Measurements from ENCODE around the gene DNAJB2. TPM values are rescaled to one million over a fixed set of nuclear protein-coding genes. Genes with fewer than 3 reads are reported as not detected.

The DNAJB2 gene
- polyA plus RNA-seq, 3 donors, result 1.7 to 55.4 (median 1.9) TPM

GRCh38 chr2:219245899-219246230 is 33.3 kb upstream of the DNAJB2 start:
- DNase-seq, result no peak
- H3K4me2 ChIP-seq (replicated peaks; ENCODE audit: extremely low read depth, low read length, poor library complexity, severe bottlenecking), result peak overlapping the region; percentile 83
- peaks cover 24 to 38% of the 10 kb centered on the region in 2 donors for H3K36me3 Mint-ChIP-seq
- peaks cover 73% of the 10 kb centered on the region for H3K4me1 Mint-ChIP-seq
- no peaks in the 10 kb centered on the region for H3K9me3 ChIP-seq (replicated peaks in 1 of 2; ENCODE audit: control insufficient read depth in 1 of 2, insufficient read depth in 1 of 2, low read length in 2 of 2)
- peak overlapping the region; percentile 87 for H2AFZ ChIP-seq (ENCODE audit: insufficient read depth, low read depth, low read length, poor library complexity, severe bottlenecking)
- no peaks in the 10 kb centered on the region for H3K27me3 ChIP-seq (ENCODE audit: control insufficient read depth in 2 of 2, insufficient read depth in 2 of 2, low read length in 2 of 2)
- H3K79me2 ChIP-seq (ENCODE audit: insufficient read depth, low read length), result peaks cover 55% of the 10 kb centered on the region
- H3K27me3 Mint-ChIP-seq (ENCODE audit: low read depth in 3 of 3), result peaks cover 0 to 4% (median 1%) of the 10 kb centered on the region in 3 donors
- peak overlapping the region; percentile 57 to 83 (median 66) for H3K4me3 ChIP-seq (replicated peaks in 1 of 3; ENCODE audit: low read depth in 2 of 3, low read length in 3 of 3)
- H3K27ac ChIP-seq (ENCODE audit: low read depth in 1 of 2, low read length in 2 of 2), result peak overlapping the region; percentile 72 to 89
- no peak for TF ChIP-seq CTCF (IDR thresholded peaks at IDR 0.05)
- peak overlapping the region; percentile 79 for H3K9ac ChIP-seq (ENCODE audit: insufficient read depth, low read length, poor library complexity, severe bottlenecking)
- H3K9me3 Mint-ChIP-seq, result no peaks in the 10 kb centered on the region
- H3K36me3 ChIP-seq (replicated peaks in 1 of 2; ENCODE audit: control insufficient read depth in 1 of 2, insufficient read depth in 2 of 2, low read length in 2 of 2), result peaks cover 14 to 27% of the 10 kb centered on the region in 2 donors
- intact Hi-C loops (cut with micrococcal nuclease), result loop anchor here in 1 of 2 donors (1.0 kb wide), 1 partner anchor 68 kb away; the partner anchor contains the start of gene RETREG2
- 9% methylated on average over 5 of the region's 10 CpGs for WGBS (ENCODE audit: insufficient coverage)
- peak overlapping the region; percentile 92 to 97 (median 96) for H3K27ac Mint-ChIP-seq
- H3K4me3 Mint-ChIP-seq, result peak overlapping the region; percentile 83 to 90
- peaks cover 12% of the 10 kb centered on the region for H4K20me1 ChIP-seq (ENCODE audit: insufficient read depth, low read length)
- H3K4me1 ChIP-seq (ENCODE audit: control insufficient read depth in 1 of 2, insufficient read depth in 2 of 2, low read length in 2 of 2), result peaks cover 74 to 76% of the 10 kb centered on the region in 2 donors

- peak overlapping the region; percentile 49 to 92 (median 71) for H3K27ac Mint-ChIP-seq
- Histone ChIP-seq H4K20me1 (ENCODE audit: insufficient read depth, low read length) (peaks cover 19% of the 10 kb centered on the region), H3K36me3 (replicated peaks in 1 of 2; ENCODE audit: control insufficient read depth in 1 of 2, insufficient read depth in 2 of 2, low read length in 2 of 2) (peaks cover 19 to 34% of the 10 kb centered on the region in 2 donors), H3K4me1 (ENCODE audit: control insufficient read depth in 1 of 2, insufficient read depth in 2 of 2, low read length in 2 of 2) (peaks cover 81 to 83% of the 10 kb centered on the region in 2 donors), H3K9me3 (replicated peaks in 1 of 2; ENCODE audit: control insufficient read depth in 1 of 2, insufficient read depth in 1 of 2, low read length in 2 of 2) (no peaks in the 10 kb centered on the region), H3K27ac (ENCODE audit: low read depth in 1 of 2, low read length in 2 of 2) (peak overlapping the region in 1 of 2 donors; percentile 90), H3K79me2 (ENCODE audit: insufficient read depth, low read length) (peaks cover 62% of the 10 kb centered on the region), H2AFZ (ENCODE audit: insufficient read depth, low read depth, low read length, poor library complexity, severe bottlenecking) (no peak overlapping the region), H3K4me3 (replicated peaks in 1 of 3; ENCODE audit: low read depth in 2 of 3, low read length in 3 of 3) (peak overlapping the region in 1 of 3 experiments; percentile 83), H3K9ac (ENCODE audit: insufficient read depth, low read length, poor library complexity, severe bottlenecking) (no peak overlapping the region), H3K4me2 (replicated peaks; ENCODE audit: extremely low read depth, low read length, poor library complexity, severe bottlenecking) (peak overlapping the region; percentile 83), H3K27me3 (ENCODE audit: control insufficient read depth in 2 of 2, insufficient read depth in 2 of 2, low read length in 2 of 2) (no peaks in the 10 kb centered on the region)
- intact Hi-C loops (cut with micrococcal nuclease), result no loop called here
- 100% methylated on average over 5 of the region's 10 CpGs for WGBS (ENCODE audit: insufficient coverage)
- peaks cover 80% of the 10 kb centered on the region for H3K4me1 Mint-ChIP-seq
- peaks cover 29 to 45% of the 10 kb centered on the region in 2 donors for H3K36me3 Mint-ChIP-seq
- peak overlapping the region in 1 of 2 donors; percentile 46 for H3K4me3 Mint-ChIP-seq
- no peak for TF ChIP-seq CTCF (IDR thresholded peaks at IDR 0.05)
- H3K27me3 Mint-ChIP-seq (ENCODE audit: low read depth in 3 of 3), result peaks cover 0 to 4% (median 1%) of the 10 kb centered on the region in 3 donors
- DNase-seq, result no peak
- H3K9me3 Mint-ChIP-seq, result no peaks in the 10 kb centered on the region
Observed at GRCh38 chr2:219246559-219246958, 32.6 kb upstream of the DNAJB2 start.

All from CD14-positive monocyte (primary cell).